ENCODE measurements around the gene HSDL1.

The HSDL1 gene

DNA sequence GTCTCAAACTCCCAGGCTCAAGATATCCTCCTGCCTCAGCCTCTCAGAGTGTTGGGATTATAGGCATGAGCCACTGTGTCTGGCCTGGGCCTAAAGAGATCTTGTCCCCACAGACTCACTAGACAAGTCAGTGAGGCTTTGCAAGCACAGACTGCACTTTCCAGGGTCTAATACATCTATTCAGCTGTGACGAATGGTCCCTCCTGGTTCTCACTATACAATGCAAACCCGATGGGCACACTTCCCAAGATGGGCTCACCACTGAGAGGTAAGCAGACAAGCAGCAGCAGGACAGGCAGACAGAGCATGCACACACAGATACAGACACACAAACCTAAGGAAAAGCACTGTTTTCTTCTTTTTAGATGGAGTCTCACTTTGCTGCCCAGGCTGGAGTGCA is 37.1 kb downstream of the HSDL1 start:
- no peak for DNase-seq (ENCODE audit: low spot score)

DNA sequence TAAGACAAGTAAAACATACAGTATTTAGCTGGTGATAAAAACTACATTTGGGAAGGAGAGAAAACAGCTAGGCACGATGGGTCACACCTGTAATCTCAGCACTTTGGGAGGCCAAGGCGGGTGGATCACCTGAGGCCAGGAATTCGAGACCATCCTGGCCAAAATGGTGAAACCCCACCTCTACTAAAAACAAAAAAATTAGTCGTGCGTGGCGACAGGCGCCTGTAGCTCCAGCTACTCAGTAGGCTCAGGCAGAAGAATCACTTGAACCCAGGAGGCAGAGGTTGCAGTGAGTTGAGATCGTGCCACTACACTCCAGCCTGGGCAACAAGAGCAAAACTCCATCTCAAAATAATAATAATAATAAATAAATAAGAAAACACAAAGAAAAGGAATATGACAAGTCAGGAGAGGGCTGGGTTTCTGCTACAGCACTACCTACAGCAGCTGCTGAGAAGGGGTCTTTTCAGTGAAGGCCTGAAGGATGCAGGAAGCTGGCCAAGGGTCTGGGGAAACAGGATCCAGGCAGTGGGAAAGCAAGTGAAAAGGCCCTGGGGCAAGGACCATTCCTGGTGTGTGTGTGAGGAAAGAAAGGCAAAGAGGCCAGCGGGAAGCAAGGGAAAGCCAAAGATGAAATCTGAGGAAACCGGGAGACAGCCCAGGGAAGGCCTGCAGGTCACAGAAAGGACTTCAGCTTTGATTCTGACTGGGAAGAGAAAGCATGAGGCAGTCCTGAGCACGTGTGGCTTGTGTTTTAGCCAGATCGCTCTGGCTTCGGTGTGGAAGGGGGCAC is 38.8 kb downstream of the HSDL1 start:
- DNase-seq (ENCODE audit: low spot score): no peak

GRCh38 chr16:84105301-84105815 is 39.6 kb downstream of the HSDL1 start:
- no peak for DNase-seq (ENCODE audit: low spot score)

- no peak for DNase-seq (ENCODE audit: low spot score)
Observed at GRCh38 chr16:84104231-84104630, 40.7 kb downstream of the HSDL1 start.

GRCh38 chr16:84103678-84104077 is 41.3 kb downstream of the HSDL1 start:
- no peak for DNase-seq (ENCODE audit: low spot score)

DNA sequence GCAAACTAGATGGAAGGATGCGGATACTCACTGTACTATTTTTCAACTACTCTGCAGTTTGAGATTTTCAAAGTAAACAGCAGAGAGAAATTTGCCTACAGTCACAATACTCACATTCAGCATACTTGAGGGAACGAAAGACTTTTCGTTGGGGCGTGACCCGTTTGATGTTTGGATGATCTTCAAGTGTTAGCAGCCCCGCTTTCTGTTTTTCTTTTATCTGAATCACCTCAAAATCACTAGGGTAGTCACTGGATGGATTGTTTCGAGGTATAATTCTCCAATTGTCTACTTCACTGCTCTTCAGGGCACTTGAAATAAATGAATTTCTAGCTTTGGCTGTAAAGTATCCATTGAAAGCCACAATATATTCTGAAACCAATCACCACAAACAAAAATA is 46.0 kb downstream of the HSDL1 start:
- no peak for DNase-seq (ENCODE audit: low spot score)

GRCh38 chr16:84096447-84097005 is 48.5 kb downstream of the HSDL1 start:
- DNase-seq (ENCODE audit: low spot score): no peak

DNA sequence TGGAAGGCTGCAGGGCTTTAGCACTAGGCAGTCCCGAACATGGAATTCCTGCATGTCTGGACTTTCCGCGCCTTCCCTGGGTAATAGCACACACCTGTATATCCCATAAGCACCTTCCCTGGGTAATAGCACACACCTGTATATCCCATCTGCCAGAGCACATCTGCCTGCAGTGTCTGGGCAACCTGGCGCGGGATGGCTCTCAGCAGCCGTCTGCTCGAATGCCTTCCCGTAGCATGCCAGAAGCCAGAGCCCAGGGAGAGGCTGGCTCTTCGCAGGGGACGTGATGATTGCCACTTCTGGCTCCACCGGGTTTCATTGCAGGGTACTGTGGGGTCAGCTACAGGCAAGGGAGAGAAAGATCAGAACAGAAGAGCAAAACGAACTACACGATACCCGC is 49.5 kb downstream of the HSDL1 start:
- DNase-seq (ENCODE audit: low spot score): no peak

DNA sequence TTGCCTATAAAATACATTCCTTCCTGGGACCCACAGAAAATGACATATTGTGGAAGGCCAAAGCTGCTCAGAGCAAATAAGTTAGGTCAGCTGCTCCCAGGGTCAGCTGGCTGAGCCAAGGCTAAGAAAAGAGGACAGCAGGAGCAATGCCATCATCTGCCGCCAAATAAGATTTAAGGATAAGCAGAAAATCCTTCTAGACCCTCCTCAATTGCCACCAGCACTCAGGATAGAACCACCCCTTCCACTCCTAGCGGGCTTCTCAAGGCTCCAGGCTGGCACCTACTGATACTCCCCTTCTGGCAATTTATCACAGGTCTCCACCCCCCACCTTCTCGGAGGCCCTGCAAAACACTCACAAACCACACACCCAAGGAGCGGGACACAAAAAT is 51.1 kb downstream of the HSDL1 start:
- no peak for DNase-seq (ENCODE audit: low spot score)

DNA sequence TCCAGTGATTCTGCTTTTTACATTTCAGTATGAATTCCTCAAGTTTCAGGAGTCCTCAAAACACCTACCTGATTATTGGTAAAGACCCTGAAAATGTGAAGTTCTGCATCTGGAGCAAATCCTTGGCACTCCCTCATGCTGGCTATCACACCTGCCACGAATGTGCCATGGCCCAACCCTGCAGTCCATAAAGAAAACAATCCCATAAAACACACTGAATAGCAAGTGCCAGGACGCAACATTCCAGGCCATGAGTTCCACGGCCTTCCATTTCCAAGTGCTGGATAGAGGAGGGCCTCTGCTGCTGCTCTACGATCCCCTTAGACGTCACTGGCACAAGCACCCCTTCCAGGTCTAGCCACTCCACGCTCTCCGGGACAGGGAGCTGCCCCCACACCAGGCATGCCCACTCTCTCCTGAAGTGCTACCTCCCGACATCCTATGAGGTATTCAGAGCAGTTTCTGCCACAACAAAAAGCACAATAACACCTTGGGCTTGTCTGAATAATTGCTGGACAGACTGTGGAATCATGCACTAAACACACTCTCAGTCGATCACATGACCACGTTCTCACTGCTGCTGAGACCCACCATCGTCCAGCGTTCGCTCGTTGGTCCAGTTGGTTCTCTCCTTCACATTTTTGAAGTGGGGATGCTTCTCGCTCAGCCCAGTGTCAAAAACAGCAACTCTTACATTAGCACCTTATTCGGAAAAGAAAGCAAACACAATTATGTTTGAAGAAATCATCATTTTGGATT is 51.7 kb downstream of the HSDL1 start:
- DNase-seq (ENCODE audit: low spot score): no peak

GRCh38 chr16:84091460-84091859 is 53.5 kb downstream of the HSDL1 start:
- no peak for DNase-seq (ENCODE audit: low spot score)

- DNase-seq (ENCODE audit: low spot score): no peak
Observed at GRCh38 chr16:84090211-84090610, 54.8 kb downstream of the HSDL1 start.

GRCh38 chr16:84088695-84089395 is 56.1 kb downstream of the HSDL1 start:
- DNase-seq (ENCODE audit: low spot score): peak; percentile 9

DNA sequence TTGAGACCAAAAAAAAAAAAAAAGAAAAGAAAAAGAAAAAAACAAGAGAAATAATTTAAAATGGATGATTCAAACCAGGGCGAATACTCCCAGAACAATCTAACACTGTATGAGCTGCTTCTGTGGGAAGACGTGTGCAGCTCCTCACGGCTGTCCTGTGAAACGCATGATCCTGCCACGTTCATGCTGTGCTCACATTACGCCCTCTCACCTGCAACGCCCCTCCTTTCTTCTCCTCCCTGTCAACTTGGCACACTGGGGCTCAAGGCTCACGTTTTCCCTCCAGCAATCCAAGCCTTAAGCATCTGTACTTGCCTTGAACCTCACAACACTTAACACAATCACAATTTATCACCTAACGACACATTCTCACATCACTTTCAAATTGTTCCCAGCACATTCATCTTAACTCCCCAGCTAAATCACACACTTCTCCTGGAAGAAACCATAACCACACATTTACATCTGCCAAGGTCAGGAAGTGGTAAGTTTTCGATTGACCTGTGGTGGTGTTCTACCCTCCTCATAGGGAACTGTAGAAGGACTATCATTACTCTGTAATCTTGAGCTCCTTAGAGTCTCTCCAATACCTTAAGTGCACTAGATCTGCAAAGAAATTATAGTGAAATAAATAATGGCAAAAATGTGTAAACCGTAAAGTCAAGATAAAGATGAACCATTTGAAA is 57.4 kb downstream of the HSDL1 start:
- no peak for DNase-seq (ENCODE audit: low spot score)

GRCh38 chr16:84087001-84087400 is 58.0 kb downstream of the HSDL1 start:
- no peak for DNase-seq (ENCODE audit: low spot score)

GRCh38 chr16:84086341-84086740 is 58.6 kb downstream of the HSDL1 start:
- no peak for DNase-seq (ENCODE audit: low spot score)

- no peak for DNase-seq (ENCODE audit: low spot score)
Observed at GRCh38 chr16:84085773-84086172, 59.2 kb downstream of the HSDL1 start.

DNA sequence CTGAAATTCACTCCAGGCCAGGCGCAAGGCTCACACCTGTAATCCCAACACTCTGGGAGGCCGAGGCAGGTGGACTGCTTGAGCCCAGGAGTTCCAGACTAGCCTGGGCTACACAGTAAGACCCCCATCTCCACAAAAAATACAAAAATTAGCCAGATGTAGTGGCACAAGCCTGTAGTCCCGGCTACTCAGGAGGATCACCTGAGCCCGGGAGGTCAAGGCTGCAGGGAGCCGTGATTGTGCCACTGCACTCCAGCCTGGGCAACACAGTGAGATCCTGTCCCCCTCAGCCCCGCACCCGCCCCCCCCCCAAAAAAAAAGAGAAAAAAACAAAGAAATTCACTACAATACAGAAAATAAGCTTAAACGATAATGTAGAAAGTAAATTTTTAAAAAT is 59.7 kb downstream of the HSDL1 start:
- no peak for DNase-seq (ENCODE audit: low spot score)

GRCh38 chr16:84084570-84085270 is 60.3 kb downstream of the HSDL1 start:
- DNase-seq (ENCODE audit: low spot score): peak; percentile 72

- DNase-seq (ENCODE audit: low spot score): no peak
Observed at GRCh38 chr16:84082835-84083569, 62.0 kb downstream of the HSDL1 start.
